B cell (primary cell): ENCODE data around the gene BCDIN3D. TPM values are rescaled to one million over a fixed set of nuclear protein-coding genes. Genes with fewer than 3 reads are reported as not detected.

Source experiments
- ATAC-seq: fragments of 200-7000 bp; cut with Tn5 transposase; one replicate; pipeline ENCODE4 v1.10.0; 2021; ENCODE audit warnings: low read depth, mild to moderate bottlenecking, moderate number of reproducible peaks, moderate library complexity
- CTCF ChIA-PET: fragments of 350-600 bp; sonication (Branson Sonifier 250); formaldehyde crosslinking; loops from one replicate; lab custom pipeline; 2021; ENCODE audit warnings: antibody characterized with exemption, inconsistent platforms; lab: Charles Lee
- POLR2A ChIA-PET: fragments of 350-600 bp; sonication (Branson Sonifier 250); formaldehyde crosslinking; loops from one replicate; lab custom pipeline; 2021; ENCODE audit warnings: antibody characterized with exemption; lab: Charles Lee
- DNase-seq: peaks from one replicate; pipeline ENCODE4 v3.0.0; 2013
- H2AFZ ChIP-seq: 2 replicates; pipeline ENCODE4 v1.6.1; 2012; ENCODE audit warnings: mild to moderate bottlenecking, low read depth, low read length; ENCODE audit not compliant: insufficient read depth, poor library complexity, severe bottlenecking
- H3K27ac ChIP-seq, 2 donors: 1 replicate in 1 of 2; 2 replicates in 1 of 2; pipeline ENCODE4 v1.5.1; 2012 to 2013; ENCODE audit warnings: low read length in 2 of 2, mild to moderate bottlenecking in 2 of 2, moderate library complexity in 1 of 2
- H3K27me3 ChIP-seq, 4 experiments: fragments of 200-600 bp in 1 of 4; sonication (generic) in 1 of 4; replicated peaks in 1 of 4; 1 replicate in 2 of 4; 2 replicates in 2 of 4; pipeline versions ENCODE4 v1.6.1 to v1.7.0; 2013 to 2016; ENCODE audit warnings: low read length in 3 of 4, mild to moderate bottlenecking in 2 of 4, mixed read lengths in 1 of 4, moderate library complexity in 1 of 4; ENCODE audit not compliant: insufficient read depth in 4 of 4, control insufficient read depth in 3 of 4; ENCODE audit errors: control extremely low read depth in 1 of 4
- H3K36me3 ChIP-seq, 2 experiments: replicated peaks in 1 of 2; 1 replicate in 1 of 2; 2 replicates in 1 of 2; pipeline versions ENCODE4 v1.6.1 to v1.7.1; 2013; ENCODE audit warnings: low read length in 1 of 2; ENCODE audit not compliant: insufficient read depth in 2 of 2, control insufficient read depth in 1 of 2; ENCODE audit errors: control extremely low read depth in 1 of 2, extremely low read depth in 1 of 2
- H3K4me1 ChIP-seq, 2 donors: fragments of 200-600 bp in 1 of 2; sonication (generic) in 1 of 2; 1 replicate in 1 of 2; 2 replicates in 1 of 2; pipeline versions ENCODE4 v1.5.1 to v1.6.1; 2013 to 2017; ENCODE audit warnings: low read length in 2 of 2; ENCODE audit not compliant: control insufficient read depth in 2 of 2, insufficient read depth in 2 of 2
- H3K4me2 ChIP-seq: replicated peaks from 2 replicates; pipeline ENCODE3; 2012; ENCODE audit warnings: mild to moderate bottlenecking, low read depth, low read length; ENCODE audit not compliant: poor library complexity, severe bottlenecking
- H3K4me3 ChIP-seq, 5 experiments: fragments of 200-600 bp in 1 of 5; sonication (generic) in 1 of 5; 1 replicate in 3 of 5; 2 replicates in 2 of 5; pipeline versions ENCODE4 v1.5.1 to v1.7.0; 2011 to 2016; ENCODE audit warnings: low read length in 4 of 5, mild to moderate bottlenecking in 4 of 5, low read depth in 2 of 5, control low read depth in 1 of 5, moderate library complexity in 1 of 5; ENCODE audit not compliant: insufficient read depth in 1 of 5; ENCODE audit errors: control extremely low read depth in 1 of 5, extremely low read depth in 1 of 5
- H3K79me2 ChIP-seq: fragments of 200-600 bp; sonication (generic); one replicate; pipeline ENCODE4 v1.6.0; 2016; ENCODE audit warnings: low read length; ENCODE audit not compliant: control insufficient read depth, insufficient read depth
- H3K9ac ChIP-seq: fragments of 200-600 bp; sonication (generic); 2 replicates; pipeline ENCODE4 v1.6.1; 2017; ENCODE audit warnings: mild to moderate bottlenecking, low read length, moderate library complexity
- H3K9me3 ChIP-seq, 3 donors: one replicate each; pipeline versions ENCODE4 v1.6.1 to v1.7.1; 2013; ENCODE audit warnings: low read length in 2 of 3; ENCODE audit not compliant: control insufficient read depth in 2 of 3, insufficient read depth in 1 of 3; ENCODE audit errors: control extremely low read depth in 1 of 3
- H4K20me1 ChIP-seq: 2 replicates; pipeline ENCODE4 v1.6.0; 2012; ENCODE audit warnings: mild to moderate bottlenecking, low read length; ENCODE audit not compliant: insufficient read depth, control insufficient read depth, poor library complexity, severe bottlenecking
- H3K27ac Mint-ChIP-seq: one replicate; pipeline ENCODE4 v1.8.0; 2021; ENCODE audit warnings: mixed read lengths
- H3K27me3 Mint-ChIP-seq: one replicate; pipeline ENCODE4 v1.8.0; 2021; ENCODE audit warnings: mixed read lengths
- H3K4me1 Mint-ChIP-seq: one replicate; pipeline ENCODE4 v1.8.0; 2021; ENCODE audit warnings: mixed read lengths
- H3K4me3 Mint-ChIP-seq: one replicate; pipeline ENCODE4 v1.8.0; 2021; ENCODE audit warnings: mixed read lengths
- H3K9me3 Mint-ChIP-seq: one replicate; pipeline ENCODE4 v1.8.0; 2022; ENCODE audit warnings: mixed read lengths; ENCODE audit not compliant: insufficient read depth
- EZH2 ChIP-seq: IDR thresholded peaks from 2 replicates; pipeline ENCODE4 v1.6.1; 2012; ENCODE audit warnings: borderline replicate concordance, low read depth, mild to moderate bottlenecking, moderate library complexity, low read length; ENCODE audit not compliant: insufficient read depth, poor library complexity, severe bottlenecking
- WGBS: methylation state at CpG from one replicate; pipeline ENCODE4 v1.1.5; 2013; ENCODE audit warnings: missing lambda C conversion rate; ENCODE audit not compliant: insufficient coverage; 5-methylcytosine and 5-hydroxymethylcytosine counted together
- intact Hi-C: fragments of 100-400 bp; cut with micrococcal nuclease; formaldehyde crosslinking; loops from one replicate; pipeline ENCODE4 v1.10.0; 2022
- polyA plus RNA-seq: library from polyadenylated mRNA; depleted of rRNA; stranded (reverse); fragments of >200 nt; gene quantifications from 2 replicates; pipeline ENCODE4 v1.2.3, GENCODE V29; 2012
- total RNA-seq, 2 donors: library from RNA; stranded (reverse); fragments of 120-200 nt in 1 of 2; gene quantifications; 1 replicate in 1 of 2; 2 replicates in 1 of 2; pipeline versions ENCODE4 v1.2.3 to v1.2.4, GENCODE V29; 2013 to 2022
- TF ChIP-seq, protein P1 (sequence below): fragments of 200-600 bp; IDR thresholded peaks from one replicate; pipeline ENCODE4 v1.8.0; 2022; ENCODE audit warnings: antibody characterized with exemption, mild to moderate bottlenecking

The BCDIN3D gene
- total and polyA plus RNA-seq, 2 donors (not counting 1 experiment from before 2014, with no cell fraction given) = 2.0 to 17.4 TPM

GRCh38 chr12:49864798-49865090, 21.8 kb upstream of the BCDIN3D start:
- intact Hi-C loops = loop anchor here (5.0 kb wide), 1 partner anchor 193 kb away; the partner anchor contains the start of gene ASIC1
- DNase-seq (no peak), ATAC-seq (no peak)
- H3K9me3 Mint-ChIP-seq = no peaks in the 10 kb centered on the region
- H3K27me3 Mint-ChIP-seq = peaks cover 17% of the 10 kb centered on the region
- Histone ChIP-seq H3K27ac (no peak overlapping the region), H2AFZ (no peak overlapping the region), H3K9me3 (no peaks in the 10 kb centered on the region), H3K4me1 (no peaks in the 10 kb centered on the region), H4K20me1 (no peaks in the 10 kb centered on the region), H3K36me3 (no peaks in the 10 kb centered on the region), H3K4me2 (no peak overlapping the region), H3K27me3 (no peaks in the 10 kb centered on the region), H3K79me2 (no peaks in the 10 kb centered on the region), H3K9ac (no peak overlapping the region), H3K4me3 (no peak overlapping the region)
- H3K4me3 Mint-ChIP-seq = no peak overlapping the region
- TF ChIP-seq, protein P1, sequence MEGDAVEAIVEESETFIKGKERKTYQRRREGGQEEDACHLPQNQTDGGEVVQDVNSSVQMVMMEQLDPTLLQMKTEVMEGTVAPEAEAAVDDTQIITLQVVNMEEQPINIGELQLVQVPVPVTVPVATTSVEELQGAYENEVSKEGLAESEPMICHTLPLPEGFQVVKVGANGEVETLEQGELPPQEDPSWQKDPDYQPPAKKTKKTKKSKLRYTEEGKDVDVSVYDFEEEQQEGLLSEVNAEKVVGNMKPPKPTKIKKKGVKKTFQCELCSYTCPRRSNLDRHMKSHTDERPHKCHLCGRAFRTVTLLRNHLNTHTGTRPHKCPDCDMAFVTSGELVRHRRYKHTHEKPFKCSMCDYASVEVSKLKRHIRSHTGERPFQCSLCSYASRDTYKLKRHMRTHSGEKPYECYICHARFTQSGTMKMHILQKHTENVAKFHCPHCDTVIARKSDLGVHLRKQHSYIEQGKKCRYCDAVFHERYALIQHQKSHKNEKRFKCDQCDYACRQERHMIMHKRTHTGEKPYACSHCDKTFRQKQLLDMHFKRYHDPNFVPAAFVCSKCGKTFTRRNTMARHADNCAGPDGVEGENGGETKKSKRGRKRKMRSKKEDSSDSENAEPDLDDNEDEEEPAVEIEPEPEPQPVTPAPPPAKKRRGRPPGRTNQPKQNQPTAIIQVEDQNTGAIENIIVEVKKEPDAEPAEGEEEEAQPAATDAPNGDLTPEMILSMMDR = no peak
- TF ChIP-seq EZH2 = no peak
- H3K4me1 Mint-ChIP-seq = no peaks in the 10 kb centered on the region
- POLR2A ChIA-PET = no interaction called here
- 59% methylated on average over 2 of the region's 2 CpGs for WGBS
- H3K27ac Mint-ChIP-seq = no peak overlapping the region
- CTCF ChIA-PET = interaction anchor here (0.7 to 0.9 kb wide), 3 partner anchors 123 to 607 kb away, joined by 3 read pairs; partner anchors contain the start of gene TMBIM6

DNA sequence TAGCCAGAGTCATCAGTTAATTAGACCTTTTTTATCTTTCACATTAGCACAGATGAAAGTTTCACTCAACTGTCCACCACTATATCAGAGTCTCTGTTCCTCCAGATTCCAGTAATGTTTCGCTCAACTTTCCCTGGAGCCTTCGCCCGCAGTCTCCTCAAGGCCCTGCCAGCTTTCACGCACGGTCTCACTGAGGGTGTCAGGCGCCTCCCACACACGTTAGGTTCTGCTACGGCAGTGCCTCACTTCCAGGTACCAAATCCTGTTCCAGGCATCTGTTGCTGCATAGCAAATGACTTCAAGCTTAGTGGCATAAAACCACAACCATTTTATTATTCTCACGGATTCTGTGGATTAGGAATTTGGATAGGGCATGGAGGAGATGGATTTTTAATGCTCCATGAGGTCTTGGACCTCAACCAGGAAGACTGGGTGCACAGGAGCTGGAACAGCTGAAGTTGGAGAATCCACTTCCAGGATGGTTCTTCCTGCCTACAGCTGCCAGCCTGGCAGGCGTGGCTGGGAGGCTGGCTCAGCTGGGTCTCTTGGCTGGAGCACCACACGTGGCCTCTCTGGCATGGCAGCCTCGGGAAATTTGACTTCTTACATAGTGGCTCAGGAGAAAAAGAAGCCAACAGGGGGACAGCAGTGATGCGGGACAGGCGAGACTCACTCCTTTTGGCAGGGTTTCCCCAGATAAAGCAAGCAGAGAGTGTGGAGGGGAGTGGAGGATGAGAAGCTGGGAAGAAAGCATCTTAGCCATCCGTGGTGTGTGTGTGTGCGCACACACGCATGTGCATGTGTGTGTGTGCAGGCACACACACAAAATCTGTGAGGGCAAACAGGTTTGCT, 21.3 kb upstream of the BCDIN3D start:
- ATAC-seq = no peak

More for the DNA sequence above, 21.3 kb upstream of the BCDIN3D start:
- H3K79me2 ChIP-seq = no peaks in the 10 kb centered on the region
- no peak overlapping the region for H2AFZ ChIP-seq
- no peak overlapping the region for H3K9ac ChIP-seq
- no peak overlapping the region for H3K4me3 ChIP-seq
- H3K36me3 ChIP-seq = no peaks in the 10 kb centered on the region
- no peaks in the 10 kb centered on the region for H3K9me3 Mint-ChIP-seq
- H3K4me1 ChIP-seq = no peaks in the 10 kb centered on the region
- TF ChIP-seq, protein P1 = no peak
- no peak for TF ChIP-seq EZH2
- no peak overlapping the region for H3K27ac ChIP-seq
- no peaks in the 10 kb centered on the region for H3K4me1 Mint-ChIP-seq
- H3K27me3 Mint-ChIP-seq = peaks cover 21% of the 10 kb centered on the region
- H3K4me2 ChIP-seq = no peak overlapping the region
- ChIA-PET CTCF (interaction anchor here (0.8 to 0.9 kb wide), 2 partner anchors 123 to 160 kb away, joined by 3 read pairs; partner anchors contain the start of gene TMBIM6), POLR2A (no interaction called here)
- intact Hi-C loops = no loop called here
- H3K27me3 ChIP-seq = no peaks in the 10 kb centered on the region
- DNase-seq = no peak
- WGBS = 95% methylated on average over 14 of the region's 17 CpGs
- H3K27ac Mint-ChIP-seq = no peak overlapping the region
- no peak overlapping the region for H3K4me3 Mint-ChIP-seq
- no peaks in the 10 kb centered on the region for H3K9me3 ChIP-seq
- H4K20me1 ChIP-seq = no peaks in the 10 kb centered on the region
